Measurements from ENCODE around the gene NPDC1.

The NPDC1 gene

GRCh38 chr9:137046088-137046787, at the start of gene NPDC1:
Gene NPDC1 (minus strand): TSS chr9:137046177. CDS start chr9:137045989, 188 bp downstream.
- DNase-seq = peak; percentile 71 to 80
- no peak for TF ChIP-seq GATA1 (IDR thresholded peaks at IDR 0.05; ENCODE audit: low read depth, low read length)
- no peak for TF ChIP-seq POLR2A (IDR thresholded peaks at IDR 0.05; ENCODE audit: low read length)

- TF ChIP-seq GATA1 (IDR thresholded peaks at IDR 0.05; ENCODE audit: low read depth, low read length) (no peak), POLR2A (IDR thresholded peaks at IDR 0.05; ENCODE audit: low read length) (no peak)
- DNase-seq = no peak
These were observed 43.4 kb upstream of the NPDC1 start for GRCh38 chr9:137089232-137089947.

- no peak for TF ChIP-seq POLR2A (IDR thresholded peaks at IDR 0.05; ENCODE audit: low read length)
- TF ChIP-seq GATA1 (IDR thresholded peaks at IDR 0.05; ENCODE audit: low read depth, low read length) = no peak
These were observed 42.1 kb upstream of the NPDC1 start for GRCh38 chr9:137088121-137088520.

GRCh38 chr9:137087409-137087925, 41.5 kb upstream of the NPDC1 start:
- TF ChIP-seq GATA1 (IDR thresholded peaks at IDR 0.05; ENCODE audit: low read depth, low read length) = no peak
- DNase-seq = peak; percentile 61 to 69

More at GRCh38 chr9:137088121-137088520, 42.1 kb upstream of the NPDC1 start:
- no peak for DNase-seq

- TF ChIP-seq GATA1 (IDR thresholded peaks at IDR 0.05; ENCODE audit: low read depth, low read length) = no peak
- peak; percentile 80 for TF ChIP-seq POLR2A (IDR thresholded peaks at IDR 0.05; ENCODE audit: low read length)
- peak; percentile 99 to 100 for DNase-seq
These were observed 40.8 kb upstream of the NPDC1 start, which contains the start of gene MAN1B1 for GRCh38 chr9:137086531-137087408. Gene MAN1B1 (plus strand): TSS chr9:137086985. CDS start chr9:137087000, 15 bp downstream.

GRCh38 chr9:137085920-137086530, 40.0 kb upstream of the NPDC1 start:
- TF ChIP-seq POLR2A (IDR thresholded peaks at IDR 0.05; ENCODE audit: low read length) (no peak), GATA1 (IDR thresholded peaks at IDR 0.05; ENCODE audit: low read depth, low read length) (no peak)
- DNase-seq = peak; percentile 70 to 72

- no peak for DNase-seq
- TF ChIP-seq GATA1 (IDR thresholded peaks at IDR 0.05; ENCODE audit: low read depth, low read length) (no peak), POLR2A (IDR thresholded peaks at IDR 0.05; ENCODE audit: low read length) (no peak)
These were observed 38.5 kb upstream of the NPDC1 start for GRCh38 chr9:137084526-137084925.

- no peak for TF ChIP-seq POLR2A (IDR thresholded peaks at IDR 0.05; ENCODE audit: low read length)
- TF ChIP-seq GATA1 (IDR thresholded peaks at IDR 0.05; ENCODE audit: low read depth, low read length) = no peak
- DNase-seq = peak in 1 of 2 experiments; percentile 62
These were observed 37.5 kb upstream of the NPDC1 start for GRCh38 chr9:137083394-137084004.

GRCh38 chr9:137082925-137083290, 36.9 kb upstream of the NPDC1 start:
- no peak for TF ChIP-seq POLR2A (IDR thresholded peaks at IDR 0.05; ENCODE audit: low read length)
- no peak for DNase-seq

- DNase-seq = no peak
- no peak for TF ChIP-seq POLR2A (IDR thresholded peaks at IDR 0.05; ENCODE audit: low read length)
- no peak for TF ChIP-seq GATA1 (IDR thresholded peaks at IDR 0.05; ENCODE audit: low read depth, low read length)
These were observed 36.4 kb upstream of the NPDC1 start for GRCh38 chr9:137082222-137082924.

GRCh38 chr9:137080260-137081122, 34.5 kb upstream of the NPDC1 start:
- DNase-seq = no peak
- no peak for TF ChIP-seq GATA1 (IDR thresholded peaks at IDR 0.05; ENCODE audit: low read depth, low read length)
- TF ChIP-seq POLR2A (IDR thresholded peaks at IDR 0.05; ENCODE audit: low read length) = no peak

GRCh38 chr9:137079401-137079787, 33.4 kb upstream of the NPDC1 start:
- TF ChIP-seq POLR2A (IDR thresholded peaks at IDR 0.05; ENCODE audit: low read length) (no peak), GATA1 (IDR thresholded peaks at IDR 0.05; ENCODE audit: low read depth, low read length) (no peak)
- no peak for DNase-seq
